Heart right ventricle (tissue), 16 donors: ENCODE measurements around the gene ACSS1. TPM values are rescaled to one million over a fixed set of nuclear protein-coding genes. Genes with fewer than 3 reads are reported as not detected.

Experiments
- ATAC-seq, 8 donors: fragments of 200-7000 bp; cut with Tn5 transposase; one replicate each; pipeline ENCODE4 v1.9.1; 2020; ENCODE audit warnings: mild to moderate bottlenecking in 8 of 8, moderate library complexity in 8 of 8, moderate number of reproducible peaks in 1 of 8
- DNase-seq, 2 donors: peaks; one replicate each; pipeline ENCODE4 v3.0.0-alpha.2; 2020
- H3K27ac ChIP-seq, 10 donors: fragments of 200-600 bp; sonication (generic) in 2 of 10; one replicate each; pipeline versions ENCODE4 v1.5.0 to v1.8.0; 2020 to 2022; ENCODE audit warnings: mild to moderate bottlenecking in 3 of 10
- H3K27me3 ChIP-seq, 7 donors: fragments of 200-600 bp; one replicate each; pipeline ENCODE4 v1.8.0; 2021 to 2022; ENCODE audit warnings: mild to moderate bottlenecking in 2 of 7
- H3K36me3 ChIP-seq, 9 donors: fragments of 200-600 bp; sonication (generic) in 1 of 9; one replicate each; pipeline versions ENCODE4 v1.5.0 to v1.8.0; 2020 to 2022; ENCODE audit warnings: mild to moderate bottlenecking in 2 of 9
- H3K4me1 ChIP-seq, 9 donors: fragments of 200-600 bp; sonication (generic) in 1 of 9; one replicate each; pipeline versions ENCODE4 v1.5.0 to v1.8.0; 2020 to 2022; ENCODE audit warnings: mild to moderate bottlenecking in 4 of 9
- H3K4me3 ChIP-seq, 10 donors: fragments of 200-600 bp; sonication (generic) in 2 of 10; one replicate each; pipeline versions ENCODE4 v1.5.0 to v1.8.0; 2020 to 2022; ENCODE audit warnings: mild to moderate bottlenecking in 7 of 10, moderate library complexity in 2 of 10
- H3K9me3 ChIP-seq, 11 donors: fragments of 200-600 bp in 10 of 11; sonication (generic) in 2 of 11; one replicate each; pipeline versions ENCODE4 v1.5.0 to v1.8.0; 2013 to 2022; ENCODE audit warnings: mild to moderate bottlenecking in 2 of 11, control low read depth in 1 of 11, moderate library complexity in 1 of 11
- CTCF ChIP-seq, 9 donors: fragments of 200-600 bp; sonication (generic) in 2 of 9; IDR thresholded peaks; one replicate each; pipeline versions ENCODE4 v1.5.0 to v1.8.0; 2021 to 2022; ENCODE audit warnings: antibody characterized with exemption in 9 of 9, mild to moderate bottlenecking in 5 of 9, moderate library complexity in 1 of 9
- WGBS, 2 donors: extraction: QIAGEN DNeasy Blood & Tissue Kit; methylation state at CpG; one replicate each; pipeline ENCODE4 v1.1.7; 2013; ENCODE audit warnings: inconsistent platforms in 1 of 2; 5-methylcytosine and 5-hydroxymethylcytosine counted together
- intact Hi-C, 10 donors: fragments of 100-400 bp; cut with DNase I; formaldehyde crosslinking; loops; one replicate each; pipeline versions ENCODE4 v1.11.1 to v1.14.2; 2022
- polyA plus RNA-seq, 2 donors: library from polyadenylated mRNA; stranded (reverse); fragments of 200-250 nt; gene quantifications; one replicate each; pipeline ENCODE4 v1.2.3, GENCODE V29; 2013
- total RNA-seq, 10 donors: library from RNA; stranded (reverse); fragmentation: NEBNext Ultra II Directional in 3 of 10; extraction: Animal tissue kit (Norgen Biotek cat#: 25700) in 3 of 10; gene quantifications; one replicate each; pipeline versions ENCODE4 v1.2.1 to v1.2.4, GENCODE V29; 2021 to 2023
- donor health status: Arrhythmogenic right ventricular cardiomyopathy.
- donor health status: ischemic (EF 13 %, LVEDD 7.1; RV severe dilation, severe dysfunction).
- donor health status: healthy with polysubstance abuse.
- donor health status: DM: no; HTN: yes; CAD: no.
- donor health status: DM: no; HTN: no; CAD: no.
- donor health status: ischemic (EF 25% LVEDD 6.9; RV normal size, moderate dysfunction).
- donor health status: ischemic (EF 25% LVEDD 5.7; RV mildly dilated, moderate dysfunction).
- donor health status: healthy.
- donor health status: DM: yes; HTN: yes; CAD: no.
- donor health status: Ischemic cardiomyopathy.
- donor health status: ischemic (EF 35%, LVEDD 5.7; RV mildly dilated, moderate dysfunction).
- donor health status: nonischemic (EF 11% LVEDD 7.7; RV severe dilation, severe dysfunction).
- donor health status: DM: yes; HTN: yes; CAD: no.
- donor health status: PGD.
- donor health status: ischemic (EF 29% LVEDD 5.4; RV normal size, mild dysfunction).
- donor health status: nonischemic (EF 23%, LVEDD 6.1; RV moderate dilation, normal function).

ACSS1 gene
- total and polyA plus RNA-seq, 12 donors: 29.7 to 114 (median 84.9) TPM

DNA sequence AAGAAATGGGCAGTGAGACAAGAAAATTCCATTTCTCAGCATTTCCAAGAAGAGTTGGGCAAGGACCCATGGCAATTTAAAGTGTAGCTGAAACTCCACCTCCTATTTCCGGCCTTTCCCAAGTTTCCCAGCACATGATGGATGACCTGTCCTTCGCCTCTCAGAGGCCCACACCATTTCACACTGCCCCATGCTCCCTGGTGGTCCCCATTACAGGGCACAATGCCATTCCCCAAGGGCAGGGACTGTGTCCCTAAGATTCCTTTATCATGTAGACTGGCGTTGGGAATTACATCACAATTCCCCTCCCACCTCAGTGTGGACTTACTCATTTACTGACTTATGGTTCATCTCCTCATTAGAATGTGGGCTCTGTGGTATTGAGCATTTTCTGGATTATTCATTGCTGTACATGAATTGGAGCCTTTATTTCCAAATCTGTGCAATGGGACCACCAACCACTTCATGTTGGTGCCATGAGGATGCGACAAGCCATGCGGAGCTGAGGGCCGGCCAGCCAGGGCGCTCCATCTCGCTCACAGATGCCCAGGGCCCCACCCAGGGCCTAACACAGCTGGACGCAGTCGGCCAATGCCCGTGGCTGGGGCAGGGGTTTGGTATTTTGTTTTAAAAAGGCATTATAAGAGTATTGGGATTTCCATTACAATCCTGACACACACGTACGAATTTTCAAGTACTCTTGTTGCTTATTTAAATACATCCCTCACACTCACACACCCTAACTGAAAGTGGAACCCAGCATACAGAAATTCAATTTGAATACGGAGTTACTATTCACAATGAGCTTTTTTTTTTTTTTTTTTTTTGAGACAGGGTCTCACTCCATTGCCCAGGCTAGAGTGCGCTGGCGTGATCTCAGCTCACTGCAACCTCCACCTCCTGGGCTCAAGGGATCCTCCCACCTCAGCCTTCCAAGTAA lies 5.4 kb downstream of the ACSS1 start:
- H3K27ac ChIP-seq: peak overlapping the region; percentile 76 to 99 (median 98)
- TF ChIP-seq CTCF (IDR thresholded peaks at IDR 0.05): no peak
- ATAC-seq (peak in 2 of 8 donors; percentile 11 to 23), DNase-seq (no peak)
- WGBS, 2 donors: 60 to 62% methylated on average over 16 of the region's 16 CpGs
- H3K4me3 ChIP-seq: peak overlapping the region in 5 of 10 donors; percentile 8 to 26 (median 17)
- peaks cover 44 to 97% (median 93%) of the 10 kb centered on the region in 9 donors for H3K4me1 ChIP-seq
- H3K36me3 ChIP-seq: peaks cover 0 to 13% (median 0%) of the 10 kb centered on the region in 9 donors
- intact Hi-C loops: loop anchor here in 4 of 10 donors (2.0 to 10.0 kb wide), 4 partner anchors 20 to 1698 kb away; partner anchors contain the start of genes ABHD12 (in 1 of the 4), ENTPD6 (in 1 of the 4) and NXT1 (in 1 of the 4)
- no peaks in the 10 kb centered on the region for H3K9me3 ChIP-seq
- no peaks in the 10 kb centered on the region for H3K27me3 ChIP-seq

GRCh38 chr20:25051386-25052155 lies 6.4 kb downstream of the ACSS1 start:
- no peak for TF ChIP-seq CTCF (IDR thresholded peaks at IDR 0.05)
- ATAC-seq (no peak), DNase-seq (no peak)
- intact Hi-C loops: loop anchor here in 4 of 10 donors (2.0 to 10.0 kb wide), 4 partner anchors 19 to 1697 kb away; partner anchors contain the start of genes ABHD12 (in 1 of the 4), ENTPD6 (in 1 of the 4) and NXT1 (in 1 of the 4)
- 94% methylated on average over 7 of the region's 7 CpGs for WGBS, 2 donors
- H3K4me3 ChIP-seq: no peak overlapping the region
- H3K9me3 ChIP-seq: no peaks in the 10 kb centered on the region
- H3K27me3 ChIP-seq: no peaks in the 10 kb centered on the region
- peaks cover 44 to 100% (median 94%) of the 10 kb centered on the region in 9 donors for H3K4me1 ChIP-seq
- H3K36me3 ChIP-seq: peaks cover 0 to 23% (median 2%) of the 10 kb centered on the region in 9 donors
- peak overlapping the region in 9 of 10 donors; percentile 79 to 99 (median 98) for H3K27ac ChIP-seq

DNA sequence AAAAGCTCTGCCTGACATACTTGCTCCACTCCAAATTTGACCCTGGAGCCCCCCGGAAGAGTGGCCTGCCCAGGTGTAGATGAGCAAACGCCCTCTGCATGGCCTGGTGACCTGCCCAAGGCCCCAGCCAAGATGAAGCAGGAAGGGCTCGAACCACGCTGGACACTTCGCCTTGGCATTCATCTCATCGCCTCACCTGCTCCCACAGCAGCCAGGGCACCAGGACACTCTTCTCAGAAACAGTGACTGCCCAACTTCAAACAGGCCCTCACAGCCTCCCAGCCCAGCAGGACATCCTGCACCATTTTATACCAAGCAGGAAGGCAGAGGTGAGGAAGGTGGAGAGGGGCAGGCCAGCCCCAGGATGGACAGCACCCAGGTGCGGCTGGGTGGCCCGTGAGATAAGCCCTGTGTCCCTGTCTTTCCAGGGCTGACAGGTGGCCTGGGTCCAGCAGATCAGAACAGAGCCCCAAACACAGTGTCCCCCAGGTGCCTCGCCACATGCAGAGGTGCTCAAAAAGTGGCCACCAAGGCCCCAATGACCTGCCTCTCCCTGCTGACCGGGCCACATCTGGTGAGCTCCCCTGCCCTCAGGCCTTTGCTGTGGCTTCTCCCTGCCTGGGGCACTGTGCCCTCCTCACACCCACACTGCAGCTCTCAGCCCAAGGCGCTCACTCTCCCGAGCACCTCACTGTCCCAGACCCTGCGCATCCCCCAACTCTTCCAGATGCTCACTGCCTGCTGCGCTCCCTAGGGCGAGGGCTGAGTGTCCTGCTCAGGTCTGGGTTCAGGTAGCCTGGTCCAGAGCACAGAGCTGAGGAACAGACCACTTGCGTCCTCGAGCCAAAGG lies 7.2 kb downstream of the ACSS1 start:
- ATAC-seq: no peak
- no peak for TF ChIP-seq CTCF (IDR thresholded peaks at IDR 0.05)
- Histone ChIP-seq H3K27ac (peak overlapping the region; percentile 2 to 99 (median 94)), H3K27me3 (no peaks in the 10 kb centered on the region), H3K4me1 (peaks cover 47 to 100% (median 92%) of the 10 kb centered on the region in 9 donors), H3K9me3 (no peaks in the 10 kb centered on the region), H3K36me3 (peaks cover 0 to 31% (median 7%) of the 10 kb centered on the region in 9 donors), H3K4me3 (no peak overlapping the region)
- intact Hi-C loops: loop anchor here in 3 of 10 donors (10.0 kb wide), 3 partner anchors 144 to 1696 kb away; partner anchors contain the start of genes ABHD12 (in 1 of the 3), ENTPD6 (in 1 of the 3) and NXT1 (in 1 of the 3)
- WGBS, 2 donors: 79 to 86% methylated on average over 17 of the region's 17 CpGs
- DNase-seq: no peak
